NCI-H1417 (cell line): ENCODE measurements around the gene LMBR1.
A peak's percentile ranks its signal among the peaks of the same experiment; 100 is the strongest.
"Not testable (repeated sequence)": the region's sequence is repeated elsewhere in the genome, so short reads cannot be mapped to it uniquely, and the experiment has no call there.

ENCODE experiments used
- DNase-seq, 3 experiments: peaks; one replicate each; lab custom pipeline; 2025; lab: John Stamatoyannopoulos, UW

Gene LMBR1

GRCh38 chr7:156655251-156655650 is 237.7 kb downstream of the LMBR1 start:
- DNase-seq = no peak

GRCh38 chr7:156654511-156655234 is 238.3 kb downstream of the LMBR1 start:
- DNase-seq = no peak

DNA sequence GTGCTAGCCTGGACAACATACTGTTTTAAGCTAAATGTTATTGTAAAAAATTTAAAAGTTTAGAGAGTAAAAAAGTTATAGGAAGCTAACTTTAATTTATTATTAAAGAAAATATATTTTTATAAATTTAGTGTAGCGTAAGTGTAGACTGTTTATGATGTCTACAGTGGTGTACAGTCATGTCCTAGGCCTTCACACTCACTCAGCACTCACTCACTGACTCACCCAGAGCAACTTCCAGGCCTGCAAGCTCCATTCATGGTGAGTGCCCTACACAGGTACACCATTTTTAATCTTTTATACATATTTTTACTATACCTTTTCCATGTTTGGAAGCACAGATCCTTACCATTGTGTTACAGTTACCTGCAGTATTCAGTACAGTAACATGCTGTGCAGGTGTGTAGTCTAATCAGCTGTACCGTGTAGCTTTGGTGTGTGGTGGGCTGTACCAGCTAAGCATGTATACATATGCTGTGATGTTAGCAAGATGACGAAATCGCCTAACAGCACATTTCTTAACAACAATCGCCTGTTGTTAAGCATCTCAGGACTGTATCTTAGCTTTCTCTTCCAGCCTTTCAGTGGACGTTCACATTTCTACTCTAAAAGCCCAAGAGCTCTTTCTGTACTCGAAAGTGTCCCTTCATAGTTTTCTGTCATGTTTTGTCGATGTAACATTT is 240.0 kb downstream of the LMBR1 start:
- no peak for DNase-seq

GRCh38 chr7:156651474-156651873 is 241.5 kb downstream of the LMBR1 start:
- DNase-seq = no peak

GRCh38 chr7:156650042-156650441 is 242.9 kb downstream of the LMBR1 start:
- DNase-seq = peak in 1 of 3 experiments; percentile 32

- not testable (repeated sequence) for DNase-seq
These were observed 245.7 kb downstream of the LMBR1 start for GRCh38 chr7:156647330-156647729.

DNA sequence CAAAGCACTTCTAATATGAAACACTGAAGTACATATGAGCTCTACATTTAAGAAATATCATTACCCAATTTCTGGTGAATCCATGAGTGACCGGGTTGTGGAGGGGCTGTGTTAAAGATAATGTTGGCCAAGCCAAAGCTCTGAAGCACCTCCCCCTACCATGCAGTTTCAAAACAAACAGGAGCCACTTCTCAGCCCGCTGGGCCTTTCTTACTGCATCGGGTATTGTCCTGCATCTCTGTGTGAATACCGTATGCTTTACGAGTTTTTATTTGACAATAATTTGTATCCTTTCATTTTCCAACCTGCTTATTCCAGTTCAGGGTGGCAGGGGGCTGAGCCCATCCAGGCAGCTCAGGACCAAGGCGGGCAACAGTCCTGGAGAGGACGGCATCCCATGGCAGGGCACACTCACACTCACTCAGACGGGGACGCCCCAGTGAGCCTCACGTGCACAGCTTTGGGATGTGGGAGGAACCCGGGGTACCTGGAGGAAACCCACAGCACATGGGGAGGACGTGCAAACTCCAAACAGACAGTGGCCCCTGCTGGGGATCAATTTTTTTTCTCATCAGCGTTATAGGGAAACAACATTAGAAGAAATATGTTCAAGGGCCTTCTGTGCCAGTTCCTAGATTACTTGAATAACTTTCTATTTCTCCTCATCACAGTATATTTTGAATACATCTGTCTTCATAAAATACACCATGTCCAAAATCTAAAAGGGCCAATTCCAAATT is 250.5 kb downstream of the LMBR1 start:
- DNase-seq = peak in 1 of 3 experiments; percentile 36

DNA sequence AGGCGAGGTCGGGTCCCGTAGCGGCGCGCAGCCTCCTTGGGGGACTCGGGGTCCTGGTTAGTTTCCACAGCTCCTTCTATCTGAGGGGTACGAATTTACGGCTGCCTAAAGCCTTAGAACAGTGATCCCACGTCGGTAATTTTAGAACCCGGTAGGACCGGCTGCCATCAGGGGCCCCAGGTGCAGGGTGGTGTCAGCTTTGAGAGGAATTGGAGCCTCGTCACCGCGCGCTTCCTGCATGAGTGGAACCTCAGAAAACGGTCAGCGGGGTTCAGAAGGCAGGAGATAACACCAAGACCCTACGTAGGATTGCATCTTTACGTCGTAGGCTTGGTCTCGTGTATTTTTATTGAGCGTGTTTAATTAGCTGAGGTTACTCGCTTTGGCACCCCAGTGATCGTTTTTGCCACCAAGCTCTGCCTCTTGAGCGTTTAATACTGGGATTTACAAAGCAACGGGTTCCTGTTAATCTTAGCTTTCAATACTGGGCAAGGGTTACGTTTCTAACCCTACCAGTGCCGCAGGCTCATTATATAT is 252.0 kb downstream of the LMBR1 start:
- DNase-seq = peak; percentile 74 to 94 (median 92)

DNA sequence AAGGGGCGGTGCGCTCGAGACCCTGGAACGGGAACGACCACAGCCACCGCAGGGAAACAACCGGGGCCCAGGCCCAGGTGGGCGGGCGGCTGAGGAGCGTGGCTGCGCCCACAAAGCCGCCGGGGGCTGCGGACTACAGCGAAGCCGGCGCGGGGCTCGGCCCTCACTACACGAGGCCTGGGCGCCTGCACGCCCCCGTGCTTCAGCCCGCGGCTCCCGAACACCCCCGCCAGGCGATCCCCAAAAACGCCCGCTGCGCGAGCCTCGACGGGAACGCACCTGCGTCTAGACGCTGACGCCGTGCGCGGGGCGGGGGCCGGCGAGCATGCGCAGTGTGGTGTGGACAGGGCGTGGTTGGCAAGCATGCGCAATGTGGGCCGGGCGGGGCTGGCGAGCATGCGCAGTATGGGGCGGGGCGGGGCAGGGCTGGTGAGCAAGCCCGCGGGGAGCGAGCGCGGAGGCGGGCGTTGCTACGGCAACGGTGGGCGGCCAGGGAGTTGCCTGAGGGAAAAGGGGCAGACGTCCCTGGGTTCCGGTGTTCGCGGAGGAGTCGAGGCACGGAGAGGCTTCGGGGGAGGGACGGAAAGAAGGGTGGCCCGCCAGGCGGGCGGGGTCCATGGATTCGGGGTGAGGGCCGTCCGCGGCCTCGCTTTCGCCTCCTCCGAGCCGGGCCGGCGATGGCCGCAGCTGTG is 252.6 kb downstream of the LMBR1 start, which contains the start of gene RNF32:
TSS of gene RNF32 (plus strand) at position 518 of the 692 bp plus-strand sequence. CDS start 3,104 bp downstream, outside the sequence.
- DNase-seq = peak; percentile 98 to 99 (median 98)

DNA sequence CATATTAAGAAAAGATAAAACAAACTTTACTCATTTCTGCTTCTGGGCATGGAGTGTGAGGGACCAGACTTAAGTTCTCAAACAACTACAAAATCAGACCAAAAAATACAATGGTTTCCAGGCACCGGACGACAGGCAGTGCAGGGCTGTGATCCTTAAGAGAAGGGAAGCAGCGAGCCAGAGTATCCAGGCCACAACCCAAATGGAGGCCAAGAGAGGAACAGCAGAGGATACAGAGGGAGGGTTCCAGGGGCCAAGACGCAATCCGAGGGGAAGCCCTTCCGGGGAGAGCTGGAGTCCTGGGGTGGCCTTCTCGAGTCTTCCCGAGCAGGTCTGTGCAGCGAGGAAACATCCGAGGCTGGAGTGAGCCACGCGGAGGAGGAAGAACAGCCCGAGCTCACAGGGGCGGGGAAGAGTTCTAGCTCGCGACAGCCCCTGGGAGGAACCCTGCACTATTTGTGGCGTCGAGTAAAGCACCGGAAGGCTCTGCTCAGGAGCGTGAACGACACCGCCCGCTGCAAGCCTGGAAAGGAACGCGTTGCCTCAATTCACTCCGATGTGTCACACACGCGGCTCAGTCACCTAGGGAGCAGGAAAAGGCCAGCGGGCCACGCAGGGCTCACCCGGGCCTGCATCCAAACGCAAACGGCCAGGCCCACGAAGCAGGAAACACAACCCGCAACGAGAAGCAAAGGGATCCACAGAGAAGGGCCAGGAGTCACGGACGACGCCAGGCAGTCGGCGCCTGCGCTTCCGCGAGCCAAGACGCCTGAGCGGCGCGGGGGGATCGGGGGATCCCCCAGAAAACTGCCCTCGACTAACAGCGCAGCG is 253.3 kb downstream of the LMBR1 start:
- DNase-seq = peak in 2 of 3 experiments; percentile 90 to 94

GRCh38 chr7:156638443-156639077 is 254.4 kb downstream of the LMBR1 start:
- peak in 2 of 3 experiments; percentile 18 to 32 for DNase-seq

DNA sequence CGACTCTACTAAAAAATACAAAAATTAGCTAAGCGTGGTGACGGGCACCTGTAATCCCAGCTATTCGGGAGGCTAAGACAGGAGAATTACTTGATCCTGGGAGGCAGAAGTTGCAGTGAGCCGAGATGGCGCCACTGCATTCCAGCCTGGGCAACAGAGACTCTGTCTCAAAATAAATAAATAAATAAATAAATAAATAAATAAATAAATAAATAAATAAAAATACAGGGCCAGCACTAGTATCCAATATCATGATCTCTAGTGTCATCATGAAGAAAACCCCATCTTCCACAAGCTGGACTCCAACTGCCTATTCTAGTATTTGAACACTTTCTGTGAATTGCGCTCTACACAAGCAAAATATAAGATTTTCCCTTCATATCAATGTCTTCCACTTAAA is 255.9 kb downstream of the LMBR1 start:
- not testable (repeated sequence) for DNase-seq

DNA sequence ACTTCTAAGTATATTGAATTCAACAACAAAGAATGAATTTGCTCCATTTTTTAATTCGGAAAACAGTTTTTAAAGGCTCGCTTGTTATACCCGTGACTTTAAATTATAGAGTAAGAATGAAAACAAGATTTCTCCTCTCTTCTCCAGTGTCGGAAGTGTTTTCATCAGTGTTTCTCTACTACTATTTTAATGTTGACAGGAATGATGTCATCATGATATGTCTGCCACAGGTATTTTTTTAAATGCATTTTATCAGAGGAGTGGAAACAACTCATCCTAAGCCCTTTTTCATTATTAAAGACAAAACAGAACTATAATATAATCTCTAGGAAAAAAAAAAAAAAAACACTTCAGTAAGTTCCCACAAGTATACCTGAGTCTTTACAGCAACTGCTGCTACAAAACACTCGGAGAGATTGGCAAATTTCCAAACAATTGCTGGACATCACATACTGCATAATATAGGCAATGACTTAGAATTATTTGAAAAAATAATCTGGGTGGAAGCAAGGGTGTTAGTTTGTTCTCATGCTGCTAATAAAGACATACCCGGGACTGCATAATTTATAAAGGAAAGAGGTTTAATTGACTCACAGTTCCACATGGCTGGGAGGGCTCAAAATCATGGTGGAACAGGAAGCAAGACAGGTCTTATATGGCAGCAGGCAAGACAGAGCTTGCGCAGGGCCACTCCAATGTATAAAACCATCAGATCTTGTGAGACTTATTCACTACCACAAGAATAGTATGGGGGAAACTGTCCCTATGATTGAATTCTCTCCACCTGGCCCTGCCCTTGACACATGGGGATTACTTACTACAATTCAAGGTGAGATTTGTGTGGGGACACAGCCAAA is 257.2 kb downstream of the LMBR1 start:
- DNase-seq = peak in 2 of 3 experiments; percentile 22 to 46

- no peak for DNase-seq
These were observed 258.9 kb downstream of the LMBR1 start for GRCh38 chr7:156634117-156634516.

DNA sequence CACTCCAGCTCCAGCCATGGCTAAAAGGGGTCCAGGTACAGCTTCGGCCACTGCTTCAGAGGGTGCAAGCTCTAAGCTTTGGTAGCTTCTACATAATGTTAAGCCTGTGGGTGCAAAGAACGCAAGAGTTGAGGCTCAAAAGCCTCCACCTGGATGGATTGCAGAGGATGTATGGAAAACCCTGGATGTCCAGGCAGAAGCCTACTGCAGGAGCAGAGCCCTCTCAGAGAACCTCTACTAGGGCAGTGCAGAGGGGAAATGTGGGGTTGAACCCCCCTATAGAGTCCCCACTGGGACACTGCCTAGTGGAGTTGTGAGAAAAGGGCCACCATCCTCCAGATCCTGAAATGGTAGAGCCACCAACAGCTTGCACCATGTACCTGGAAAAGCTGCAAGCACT is 263.1 kb downstream of the LMBR1 start:
- no peak for DNase-seq

- no peak for DNase-seq
These were observed 264.4 kb downstream of the LMBR1 start for GRCh38 chr7:156628562-156628961.
